Upper lobe of right lung (tissue), 1 donor: ENCODE results near the gene MCM3. TPM values are rescaled to one million over a fixed set of nuclear protein-coding genes. Genes with fewer than 3 reads are reported as not detected.

Source experiments
- ATAC-seq: fragments of 200-7000 bp; cut with Tn5 transposase; one replicate; pipeline ENCODE4 v1.9.1; 2020; ENCODE audit warnings: mild to moderate bottlenecking, moderate library complexity
- DNase-seq: peaks from one replicate; pipeline ENCODE4 v3.0.0-alpha.2; 2020
- H3K27ac ChIP-seq: fragments of 200-600 bp; one replicate; pipeline ENCODE4 v1.8.0; 2022
- H3K27me3 ChIP-seq: fragments of 200-600 bp; one replicate; pipeline ENCODE4 v1.8.0; 2022; ENCODE audit warnings: mild to moderate bottlenecking
- H3K36me3 ChIP-seq: fragments of 200-600 bp; one replicate; pipeline ENCODE4 v1.8.0; 2022
- H3K4me1 ChIP-seq: fragments of 200-600 bp; one replicate; pipeline ENCODE4 v1.8.0; 2022
- H3K4me3 ChIP-seq: fragments of 200-600 bp; one replicate; pipeline ENCODE4 v1.8.0; 2022; ENCODE audit warnings: mild to moderate bottlenecking
- H3K9me3 ChIP-seq: fragments of 200-600 bp; one replicate; pipeline ENCODE4 v1.8.0; 2022
- intact Hi-C: fragments of 100-400 bp; cut with DNase I; formaldehyde crosslinking; loops from one replicate; pipeline ENCODE4 v1.11.0; 2022
- total RNA-seq: library from RNA; stranded (reverse); fragmentation: NEBNext Ultra II Directional; extraction: Animal tissue kit (Norgen Biotek cat#: 25700); gene quantifications from one replicate; pipeline ENCODE4 v1.2.1, GENCODE V29; 2021
- TF ChIP-seq, protein P1 (sequence below): fragments of 200-600 bp; IDR thresholded peaks from one replicate; pipeline ENCODE4 v1.8.0; 2022; ENCODE audit warnings: antibody characterized with exemption
- donor health status: DM: no; HTN: yes; CAD: no; lungs with severe emphysema.

Gene MCM3
- total RNA-seq, 1 donor from 2014 or later: 26.3 TPM

DNA sequence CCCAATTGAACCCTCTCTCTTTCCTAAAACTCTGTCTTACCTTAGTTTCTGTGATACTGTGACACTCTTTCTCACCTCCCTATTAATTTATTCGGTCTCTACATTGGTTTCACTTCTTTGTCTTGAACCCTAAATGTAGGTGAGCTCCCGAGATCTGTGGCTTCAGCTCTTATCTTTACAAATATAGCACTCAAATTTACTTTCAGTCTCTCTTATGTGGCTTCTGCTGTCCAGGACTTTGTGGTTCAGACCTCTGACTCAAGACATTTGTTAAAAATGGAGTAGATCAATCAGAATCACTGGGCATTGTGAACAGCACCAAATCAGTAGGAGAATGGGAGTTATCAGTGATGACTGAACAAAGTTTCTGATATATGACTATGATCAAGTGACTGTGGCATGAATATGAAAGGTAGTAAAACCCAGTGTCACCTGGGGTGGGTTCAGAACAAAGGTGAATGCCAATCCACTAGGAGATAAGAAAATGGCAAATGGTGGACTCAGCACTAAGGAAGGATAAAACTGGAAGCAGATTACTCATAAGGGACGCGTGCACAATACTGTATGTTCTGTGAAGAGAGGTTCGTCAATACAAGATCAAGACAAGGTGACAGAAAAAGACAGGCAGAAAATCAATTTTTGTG lies 67.5 kb downstream of the MCM3 start:
- Histone ChIP-seq H3K4me1 (no peaks in the 10 kb centered on the region), H3K9me3 (no peaks in the 10 kb centered on the region), H3K27me3 (no peaks in the 10 kb centered on the region), H3K36me3 (no peaks in the 10 kb centered on the region), H3K27ac (no peak overlapping the region), H3K4me3 (no peak overlapping the region)
- no peak for ATAC-seq
- intact Hi-C loops: no loop called here
- DNase-seq: no peak
- TF ChIP-seq, protein P1, sequence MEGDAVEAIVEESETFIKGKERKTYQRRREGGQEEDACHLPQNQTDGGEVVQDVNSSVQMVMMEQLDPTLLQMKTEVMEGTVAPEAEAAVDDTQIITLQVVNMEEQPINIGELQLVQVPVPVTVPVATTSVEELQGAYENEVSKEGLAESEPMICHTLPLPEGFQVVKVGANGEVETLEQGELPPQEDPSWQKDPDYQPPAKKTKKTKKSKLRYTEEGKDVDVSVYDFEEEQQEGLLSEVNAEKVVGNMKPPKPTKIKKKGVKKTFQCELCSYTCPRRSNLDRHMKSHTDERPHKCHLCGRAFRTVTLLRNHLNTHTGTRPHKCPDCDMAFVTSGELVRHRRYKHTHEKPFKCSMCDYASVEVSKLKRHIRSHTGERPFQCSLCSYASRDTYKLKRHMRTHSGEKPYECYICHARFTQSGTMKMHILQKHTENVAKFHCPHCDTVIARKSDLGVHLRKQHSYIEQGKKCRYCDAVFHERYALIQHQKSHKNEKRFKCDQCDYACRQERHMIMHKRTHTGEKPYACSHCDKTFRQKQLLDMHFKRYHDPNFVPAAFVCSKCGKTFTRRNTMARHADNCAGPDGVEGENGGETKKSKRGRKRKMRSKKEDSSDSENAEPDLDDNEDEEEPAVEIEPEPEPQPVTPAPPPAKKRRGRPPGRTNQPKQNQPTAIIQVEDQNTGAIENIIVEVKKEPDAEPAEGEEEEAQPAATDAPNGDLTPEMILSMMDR: no peak

DNA sequence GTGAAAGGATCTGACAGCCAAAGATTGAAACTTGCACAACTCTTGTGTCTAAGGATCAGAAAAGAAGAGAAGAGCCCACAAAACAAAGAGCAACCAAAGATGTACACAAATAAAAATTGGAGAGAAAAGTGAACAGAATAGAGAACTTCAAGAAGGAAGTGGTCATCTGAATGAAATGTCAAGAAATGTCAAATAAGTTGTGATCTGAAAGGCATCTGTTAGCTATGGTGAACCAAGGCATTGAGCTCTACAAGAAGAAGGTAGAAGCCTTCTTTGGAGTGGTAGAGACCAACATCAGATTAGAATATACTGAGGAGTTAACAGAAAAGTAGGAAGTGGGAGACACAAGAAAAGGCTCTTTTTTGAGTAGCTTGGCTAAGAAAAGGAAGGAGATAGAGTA lies 68.8 kb downstream of the MCM3 start:
- H3K4me1 ChIP-seq: no peaks in the 10 kb centered on the region
- ATAC-seq: no peak
- intact Hi-C loops: no loop called here
- no peaks in the 10 kb centered on the region for H3K27me3 ChIP-seq
- no peak overlapping the region for H3K4me3 ChIP-seq
- DNase-seq: no peak
- H3K27ac ChIP-seq: no peak overlapping the region
- no peaks in the 10 kb centered on the region for H3K9me3 ChIP-seq
- TF ChIP-seq, protein P1: no peak
- no peaks in the 10 kb centered on the region for H3K36me3 ChIP-seq

Other genes with a start within 250 kb of the MCM3 start
- gene PKHD1, start 197.1 kb downstream of the MCM3 start, total RNA-seq: 0.32 TPM
- not detected for gene IL17A, start 98.4 kb downstream of the MCM3 start, total RNA-seq
- gene IL17F, start 40.2 kb downstream of the MCM3 start, total RNA-seq: not detected
- 5.8 TPM for gene PAQR8, start 77.4 kb upstream of the MCM3 start, total RNA-seq
- gene EFHC1, start 135.6 kb upstream of the MCM3 start, total RNA-seq: 16.8 TPM